Posterior cingulate gyrus (tissue), 11 donors: ENCODE results near the gene MACROD1.

Source experiments
- DNase-seq, 10 donors: peaks; one replicate each; pipeline versions ENCODE4 v3.0.0 to v3.0.0-alpha.2; 2020 to 2021; ENCODE audit warnings: mixed read lengths in 3 of 10
- intact Hi-C: fragments of 100-400 bp; cut with DNase I; formaldehyde crosslinking; loops from one replicate; pipeline ENCODE4 v1.15.1; 2023

Gene MACROD1

GRCh38 chr11:64136765-64137441 lies 29.0 kb downstream of the MACROD1 start:
- DNase-seq, result no peak
- intact Hi-C loops, result no loop called here

GRCh38 chr11:64135711-64136110 lies 30.2 kb downstream of the MACROD1 start:
- intact Hi-C loops, result no loop called here
- no peak for DNase-seq

- no peak for DNase-seq
- intact Hi-C loops, result no loop called here
Measured at GRCh38 chr11:64134963-64135362, 30.9 kb downstream of the MACROD1 start.

- intact Hi-C loops, result no loop called here
- no peak for DNase-seq
Measured at GRCh38 chr11:64132982-64133705, 32.8 kb downstream of the MACROD1 start.

GRCh38 chr11:64132191-64132771 lies 33.6 kb downstream of the MACROD1 start:
- DNase-seq, result no peak
- intact Hi-C loops, result no loop called here

GRCh38 chr11:64131683-64132190 lies 34.2 kb downstream of the MACROD1 start:
- intact Hi-C loops, result no loop called here
- DNase-seq, result no peak

- intact Hi-C loops, result no loop called here
- DNase-seq, result no peak
Measured at GRCh38 chr11:64130618-64131017, 35.3 kb downstream of the MACROD1 start.

GRCh38 chr11:64129403-64129802 lies 36.5 kb downstream of the MACROD1 start:
- intact Hi-C loops, result no loop called here
- DNase-seq, result no peak

GRCh38 chr11:64128255-64129006 lies 37.5 kb downstream of the MACROD1 start:
- no peak for DNase-seq
- intact Hi-C loops, result no loop called here

GRCh38 chr11:64127267-64128072 lies 38.4 kb downstream of the MACROD1 start:
- intact Hi-C loops, result no loop called here
- no peak for DNase-seq

- intact Hi-C loops, result no loop called here
- DNase-seq, result no peak
Measured at GRCh38 chr11:64126796-64127195, 39.1 kb downstream of the MACROD1 start.

- intact Hi-C loops, result no loop called here
- DNase-seq, result no peak
Measured at GRCh38 chr11:64126371-64126770, 39.5 kb downstream of the MACROD1 start.

GRCh38 chr11:64125676-64126075 lies 40.2 kb downstream of the MACROD1 start:
- intact Hi-C loops, result no loop called here

GRCh38 chr11:64124147-64124546 lies 41.8 kb downstream of the MACROD1 start:
- intact Hi-C loops, result no loop called here
- peak in 1 of 10 donors; percentile 37 for DNase-seq

More at GRCh38 chr11:64125676-64126075, 40.2 kb downstream of the MACROD1 start:
- no peak for DNase-seq

GRCh38 chr11:64123679-64124078 lies 42.2 kb downstream of the MACROD1 start:
- intact Hi-C loops, result no loop called here
- no peak for DNase-seq

GRCh38 chr11:64122411-64123410 lies 43.2 kb downstream of the MACROD1 start:
- DNase-seq, result peak in 1 of 10 donors; percentile 57
- intact Hi-C loops, result no loop called here

- intact Hi-C loops, result no loop called here
- DNase-seq, result no peak
Measured at GRCh38 chr11:64121663-64122410, 44.1 kb downstream of the MACROD1 start.

GRCh38 chr11:64120951-64121569 lies 44.9 kb downstream of the MACROD1 start:
- intact Hi-C loops, result no loop called here
- DNase-seq, result no peak
